Suppressor macrophage (primary cell): ENCODE results near the gene DNER.

Source experiments
- DNase-seq, 4 experiments: peaks; one replicate each; pipeline ENCODE4 v3.0.0-alpha.2; 2020 to 2022

Gene DNER

GRCh38 chr2:229330952-229331351 lies 383.4 kb downstream of the DNER start:
- peak; percentile 83 to 97 (median 91) for DNase-seq

- no peak for DNase-seq
These were observed 394.8 kb downstream of the DNER start for GRCh38 chr2:229319558-229319957.

GRCh38 chr2:229314117-229314516 lies 400.2 kb downstream of the DNER start:
- DNase-seq, result peak; percentile 52 to 83 (median 70)

- peak; percentile 62 to 95 (median 84) for DNase-seq
These were observed 400.8 kb downstream of the DNER start for GRCh38 chr2:229313591-229313990.
